ENCODE data around the gene TRIM15.
"Not testable (repeated sequence)": the region's sequence is repeated elsewhere in the genome, so short reads cannot be mapped to it uniquely, and the experiment has no call there.

The TRIM15 gene

GRCh38 chr6:30163090-30163917 is at the start of gene TRIM15:
TSS of gene TRIM15 (plus strand) at chr6:30163546. CDS start at chr6:30163685, 139 bp downstream.
- no peak for DNase-seq

DNA sequence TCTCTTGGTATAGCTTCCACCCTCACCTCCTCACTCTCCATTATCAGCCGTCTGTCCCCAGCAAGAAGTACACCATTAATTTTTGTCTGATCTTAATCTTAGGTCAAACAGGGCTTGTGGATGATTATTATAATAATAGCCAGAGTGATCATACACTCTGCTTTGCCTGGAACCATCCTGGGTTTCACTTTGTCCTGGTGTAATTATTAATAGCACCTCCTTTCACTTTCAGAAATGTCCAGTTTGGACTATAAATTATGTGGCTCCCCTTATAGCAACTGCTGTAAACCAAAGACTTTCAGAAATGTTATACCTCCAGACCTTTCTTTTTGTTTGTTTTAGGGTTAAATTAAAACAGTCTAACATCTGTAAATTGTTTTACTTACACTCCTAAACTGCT is 49.5 kb upstream of the TRIM15 start:
- DNase-seq: no peak

DNA sequence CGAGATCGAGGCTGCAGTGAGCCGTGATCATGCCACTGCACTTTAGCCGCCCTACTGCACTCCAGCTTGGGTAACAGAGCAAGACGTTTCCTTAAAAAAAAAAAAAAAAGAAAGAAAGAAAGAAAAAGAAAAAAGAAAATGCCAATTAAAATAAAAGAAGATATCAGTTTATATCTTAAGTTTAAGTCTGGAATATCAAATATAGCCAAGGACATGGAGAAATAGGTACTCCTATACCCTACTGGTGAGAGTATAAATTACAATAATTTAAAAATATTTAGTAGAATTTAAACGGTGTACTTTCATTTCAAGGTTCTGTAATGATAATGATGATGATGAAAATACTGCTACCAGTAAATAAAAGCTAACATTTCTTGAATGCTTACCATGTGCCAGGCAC is 46.6 kb upstream of the TRIM15 start:
- no peak for DNase-seq

DNA sequence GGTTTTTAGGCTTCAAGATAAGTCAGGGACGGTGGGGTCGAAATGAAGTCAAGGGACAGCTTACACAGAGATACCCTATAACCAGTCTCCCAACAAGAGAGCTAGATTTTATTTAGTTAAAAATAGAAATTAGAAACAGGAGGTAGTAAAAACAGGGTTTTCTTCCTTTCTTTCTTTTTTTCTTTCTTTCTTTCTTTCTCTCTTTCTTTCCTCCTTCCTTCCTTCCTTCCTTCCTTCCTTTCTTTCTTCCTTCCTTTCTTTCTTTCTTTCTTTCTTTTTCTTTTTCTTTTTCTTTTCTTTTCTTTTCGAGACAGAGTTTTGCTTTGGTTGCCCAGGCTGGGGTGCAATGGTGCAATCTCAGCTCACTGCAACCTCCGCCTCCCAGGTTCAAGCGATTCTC is 44.7 kb upstream of the TRIM15 start:
- not testable (repeated sequence) for DNase-seq

DNA sequence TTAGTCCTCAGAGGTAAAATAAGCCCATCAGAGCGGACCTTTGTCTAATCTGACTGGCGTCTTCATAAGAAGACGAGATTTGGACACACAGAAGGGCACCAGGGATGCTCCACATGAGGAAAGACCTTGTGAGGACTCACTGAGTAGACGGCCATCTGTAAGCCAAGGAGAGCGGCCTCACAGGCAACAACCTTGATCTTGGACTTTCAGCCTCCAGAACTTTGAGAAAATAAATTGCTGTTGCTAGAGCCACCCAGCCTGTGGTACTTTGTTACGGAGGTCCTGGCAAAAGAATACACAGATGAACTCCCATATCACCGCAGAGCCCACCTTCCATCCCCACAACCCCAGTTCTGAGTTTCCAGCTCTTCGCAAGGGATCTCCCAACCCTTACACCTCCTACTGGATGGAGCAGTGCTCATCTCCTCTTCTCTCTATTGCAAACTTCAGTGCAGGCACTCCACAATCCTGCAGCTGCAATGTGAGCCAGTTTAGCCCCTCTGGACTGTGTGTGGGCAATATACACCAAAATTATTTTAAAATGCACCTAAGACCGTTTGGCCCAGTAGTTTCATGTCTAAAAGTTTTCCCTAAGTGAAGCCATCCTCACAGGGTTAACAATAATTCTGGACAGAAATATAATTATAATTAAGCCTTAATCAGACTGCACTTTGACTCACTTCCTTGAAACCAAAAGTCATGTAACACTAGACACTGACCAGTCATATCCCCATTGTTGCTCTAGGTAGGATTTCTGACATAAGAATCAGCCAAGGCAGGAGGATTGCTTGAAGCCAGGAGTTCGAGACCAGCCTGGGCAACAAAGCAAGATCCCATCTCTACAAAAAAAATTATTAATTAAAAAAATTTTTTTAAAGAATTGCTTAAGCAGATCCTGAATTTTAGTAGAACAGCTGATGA is 41.6 kb upstream of the TRIM15 start:
- no peak for DNase-seq

DNA sequence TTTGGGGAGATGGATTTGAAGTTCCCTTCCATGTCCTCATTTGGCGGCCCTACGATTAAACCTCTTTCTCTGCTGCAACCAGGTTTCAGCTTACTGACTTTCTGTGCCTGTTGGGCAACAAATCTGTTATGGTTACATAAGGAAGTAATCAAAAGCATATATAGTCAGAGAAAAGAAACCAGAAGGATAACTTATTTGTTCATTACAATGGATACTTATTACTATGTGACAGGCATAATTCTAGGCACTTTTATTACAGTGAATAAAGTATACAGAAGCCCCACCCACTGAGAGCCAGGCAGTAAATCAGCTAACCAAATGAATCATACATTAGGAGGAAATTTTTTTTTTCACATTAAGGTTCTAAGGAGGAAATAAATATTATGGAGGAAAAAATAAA is 40.8 kb upstream of the TRIM15 start:
- DNase-seq: no peak

- DNase-seq: no peak
Measured at GRCh38 chr6:30127238-30128093, 35.9 kb upstream of the TRIM15 start.

GRCh38 chr6:30129265-30130178 is 33.8 kb upstream of the TRIM15 start:
- DNase-seq: no peak

- no peak for DNase-seq
Measured at GRCh38 chr6:30130179-30130679, 33.1 kb upstream of the TRIM15 start.

DNA sequence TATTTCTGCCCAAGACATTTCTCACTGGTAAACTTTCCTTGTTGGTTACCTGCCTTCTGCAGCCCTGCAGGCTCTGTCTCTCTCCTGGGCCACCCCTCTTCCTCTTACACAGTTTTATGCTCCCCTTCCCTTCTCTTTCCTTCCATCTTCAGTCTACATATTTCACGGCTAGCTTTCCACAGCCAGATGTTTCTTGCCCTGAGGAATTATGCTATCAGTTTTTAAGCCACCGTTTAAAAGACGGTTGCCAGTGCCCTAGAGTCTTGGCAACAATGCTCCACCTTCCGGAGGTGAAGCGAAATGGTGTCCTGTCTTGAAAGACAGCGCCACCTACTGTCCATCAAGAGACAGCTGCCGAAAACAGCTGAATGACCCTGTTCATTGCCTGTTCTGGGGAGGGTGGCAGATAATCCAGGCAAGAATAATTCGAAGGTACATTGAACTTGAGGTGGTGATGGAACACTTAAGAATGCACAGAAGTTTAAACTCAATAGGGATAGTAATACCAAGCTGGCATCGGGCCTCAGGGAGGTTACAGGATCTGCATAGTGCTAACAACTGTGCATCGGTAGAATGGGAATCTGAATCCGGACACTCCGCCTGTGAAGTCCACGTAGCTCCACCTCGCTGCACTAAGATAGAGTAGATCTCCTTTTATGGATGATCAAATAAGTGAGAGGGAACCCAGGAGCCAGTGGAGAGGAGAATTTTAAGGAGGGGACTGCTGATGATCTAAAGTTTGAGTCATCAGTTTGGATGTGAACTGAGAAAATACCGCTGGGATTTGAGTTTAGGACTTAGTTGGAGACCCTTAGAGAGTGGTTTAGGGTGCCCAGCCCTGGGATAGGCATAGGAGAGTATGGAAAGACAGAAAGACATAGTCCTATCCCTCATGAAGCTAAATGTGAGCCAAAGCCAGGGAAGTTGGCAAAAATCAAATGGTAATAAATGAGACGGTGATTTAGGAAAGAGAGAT is 32.2 kb upstream of the TRIM15 start:
- peak; percentile 59 for DNase-seq

DNA sequence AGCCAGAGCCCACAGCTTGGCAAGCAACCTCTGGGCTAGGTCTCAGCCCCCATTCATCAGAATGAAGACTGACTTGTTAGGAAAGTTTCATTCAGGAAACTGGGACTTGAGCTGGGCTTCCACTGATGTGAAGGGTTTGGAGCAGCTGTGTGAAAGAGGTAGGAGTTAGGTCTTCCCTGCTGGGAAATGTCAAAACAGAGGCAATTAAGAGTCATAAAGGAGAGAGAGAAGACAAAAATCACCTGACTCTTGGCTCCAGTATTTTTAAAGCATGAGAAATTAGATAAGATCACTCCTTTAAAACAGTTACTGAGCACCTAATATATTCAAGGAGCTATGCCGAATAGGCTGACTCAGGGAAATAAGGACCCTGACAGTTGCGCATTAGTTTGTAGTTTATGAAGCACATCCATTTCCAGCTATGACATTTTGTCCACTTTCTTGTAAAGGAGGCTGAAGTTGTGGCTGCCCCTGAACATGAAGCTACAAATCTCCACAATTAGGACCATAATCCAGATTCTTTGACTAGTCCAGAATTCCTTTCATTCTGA is 31.3 kb upstream of the TRIM15 start:
- DNase-seq: no peak

DNA sequence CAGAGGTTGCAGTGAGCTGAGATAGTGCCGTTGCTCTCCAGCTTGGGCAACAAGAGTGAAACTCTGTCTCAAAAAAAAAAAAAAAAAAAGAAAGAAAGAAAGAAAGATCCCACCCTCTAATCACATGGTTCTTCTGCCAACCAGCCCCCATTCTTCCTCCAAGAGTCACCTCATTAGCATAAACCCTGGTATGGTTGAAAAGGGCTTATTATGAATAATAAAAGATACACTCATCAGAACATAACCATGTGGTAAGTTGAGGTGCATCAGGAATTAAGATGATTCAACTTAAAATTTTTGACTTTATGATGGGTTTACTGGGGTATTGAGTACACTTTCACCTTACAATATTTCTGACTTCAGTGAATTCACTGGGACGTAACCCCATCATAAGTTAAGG is 28.2 kb upstream of the TRIM15 start:
- DNase-seq: no peak

- no peak for DNase-seq
Measured at GRCh38 chr6:30135757-30136156, 27.6 kb upstream of the TRIM15 start, which contains the start of gene TRIM40. TSS of gene TRIM40 (plus strand) at chr6:30136140. CDS start at chr6:30137037, 897 bp downstream.

DNA sequence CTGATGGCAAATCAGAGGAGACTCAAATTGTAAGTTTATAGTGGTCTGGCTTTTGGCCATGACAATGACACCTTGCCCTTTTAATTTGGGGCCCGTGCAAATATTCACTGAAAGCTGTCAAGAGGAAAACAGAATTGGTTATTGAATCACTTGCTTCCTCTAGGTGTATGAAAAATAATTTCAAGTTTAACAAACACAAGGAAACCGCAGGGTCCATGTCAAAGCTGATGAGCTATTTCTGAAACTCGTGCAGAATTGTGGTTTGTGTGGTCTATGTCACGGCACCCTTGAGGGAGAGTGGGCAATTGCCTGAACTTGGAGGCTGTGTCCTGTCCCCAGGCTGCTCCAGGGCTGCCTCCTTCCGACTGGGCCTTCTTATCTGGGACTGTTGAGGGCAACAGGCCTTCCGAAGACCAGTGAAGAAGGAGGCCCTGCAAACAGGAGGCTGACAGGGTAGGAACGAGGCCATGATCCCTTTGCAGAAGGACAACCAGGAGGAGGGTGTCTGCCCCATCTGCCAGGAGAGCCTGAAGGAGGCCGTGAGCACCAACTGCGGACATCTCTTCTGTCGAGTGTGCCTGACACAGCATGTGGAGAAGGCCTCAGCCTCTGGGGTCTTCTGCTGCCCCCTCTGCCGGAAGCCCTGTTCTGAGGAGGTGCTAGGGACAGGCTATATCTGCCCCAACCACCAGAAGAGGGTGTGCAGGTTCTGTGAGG is 26.6 kb upstream of the TRIM15 start:
- DNase-seq: no peak

DNA sequence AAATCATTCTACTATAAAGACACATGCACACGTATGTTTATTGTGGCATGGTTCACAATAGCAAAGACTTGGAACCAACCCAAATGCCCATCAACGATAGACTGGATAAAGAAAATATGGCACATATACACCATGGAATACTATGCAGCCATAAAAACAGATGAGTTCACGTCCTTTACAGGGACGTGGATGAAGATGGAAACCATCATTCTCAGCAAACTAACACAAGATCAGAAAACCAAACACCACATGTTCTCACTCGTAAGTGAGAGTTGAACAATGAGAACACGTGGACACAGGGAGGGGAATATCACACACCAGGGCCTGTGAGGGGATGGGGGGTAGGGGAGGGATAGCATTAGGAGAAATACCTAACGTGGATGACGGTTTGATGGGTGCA is 23.1 kb upstream of the TRIM15 start:
- not testable (repeated sequence) for DNase-seq

GRCh38 chr6:30142665-30143064 is 20.7 kb upstream of the TRIM15 start:
- DNase-seq: no peak

- no peak for DNase-seq
Measured at GRCh38 chr6:30143780-30144179, 19.6 kb upstream of the TRIM15 start.

GRCh38 chr6:30144811-30145210 is 18.5 kb upstream of the TRIM15 start:
- DNase-seq: no peak

- no peak for DNase-seq
Measured at GRCh38 chr6:30145818-30146217, 17.5 kb upstream of the TRIM15 start.

All from right hindlimb (tissue), 1 donor.